Type B pancreatic cell (in vitro differentiated cells): ENCODE data around the gene LZTS2. TPM values are rescaled to one million over a fixed set of nuclear protein-coding genes. Genes with fewer than 3 reads are reported as not detected.
A peak's percentile ranks its signal among the peaks of the same experiment; 100 is the strongest.

Experiments used
- DNase-seq: peaks from one replicate; pipeline ENCODE4 v3.0.0; 2021; ENCODE audit warnings: mixed read lengths; ENCODE audit not compliant: unreplicated experiment; ENCODE audit errors: extremely low spot score
- H3K27ac Mint-ChIP-seq: 2 replicates; pipeline ENCODE4 v1.8.0; 2021; ENCODE audit warnings: mild to moderate bottlenecking, mixed read lengths
- H3K27me3 Mint-ChIP-seq: 2 replicates; pipeline ENCODE4 v1.8.0; 2021; ENCODE audit warnings: mixed read lengths
- H3K36me3 Mint-ChIP-seq: 2 replicates; pipeline ENCODE4 v1.8.0; 2021; ENCODE audit warnings: mixed read lengths
- H3K4me1 Mint-ChIP-seq: one replicate; pipeline ENCODE4 v1.8.0; 2021; ENCODE audit warnings: mixed read lengths; ENCODE audit not compliant: unreplicated experiment
- H3K4me3 Mint-ChIP-seq: 2 replicates; pipeline ENCODE4 v1.8.0; 2021; ENCODE audit warnings: mild to moderate bottlenecking, mixed read lengths
- H3K9me3 Mint-ChIP-seq: 2 replicates; pipeline ENCODE4 v1.8.0; 2021; ENCODE audit warnings: mixed read lengths
- total RNA-seq: library from RNA; stranded (reverse); gene quantifications from 2 replicates; pipeline ENCODE4 v1.2.1, GENCODE V29; 2021; ENCODE audit warnings: low replicate concordance
- TF ChIP-seq, protein P1 (sequence below): fragments of 200-600 bp; sonication (generic); conservative IDR thresholded peaks from 2 replicates; pipeline ENCODE4 v1.5.0; 2021; ENCODE audit warnings: antibody characterized with exemption, mild to moderate bottlenecking

Gene LZTS2
- total RNA-seq, 1 donor from 2014 or later: 86.6 TPM

DNA sequence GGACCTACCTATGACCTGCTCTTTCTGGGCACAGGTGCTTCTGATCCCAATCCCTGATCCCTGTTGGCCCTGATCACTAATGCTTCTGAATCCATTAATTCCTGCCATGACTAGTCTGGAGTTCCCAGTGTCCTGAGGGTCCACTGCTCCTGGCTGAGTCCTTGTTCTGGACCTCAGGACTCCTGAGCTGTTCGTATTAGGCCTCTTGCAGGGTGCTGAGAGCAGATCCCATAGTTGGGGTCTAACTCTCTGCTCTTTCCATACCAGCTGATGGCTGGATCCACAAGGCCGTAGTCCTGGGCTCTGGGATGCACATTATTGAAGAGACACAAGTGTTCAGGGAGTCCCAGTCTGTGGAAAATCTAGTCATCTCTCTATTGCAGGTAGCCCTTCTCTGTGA lies 19.3 kb upstream of the LZTS2 start:
- Mint-ChIP-seq H3K9me3 (no peaks in the 10 kb centered on the region), H3K4me1 (peaks cover 8% of the 10 kb centered on the region), H3K36me3 (peaks cover 4% of the 10 kb centered on the region), H3K27me3 (no peaks in the 10 kb centered on the region), H3K4me3 (no peak overlapping the region), H3K27ac (no peak overlapping the region)
- no peak for DNase-seq
- TF ChIP-seq, protein P1, sequence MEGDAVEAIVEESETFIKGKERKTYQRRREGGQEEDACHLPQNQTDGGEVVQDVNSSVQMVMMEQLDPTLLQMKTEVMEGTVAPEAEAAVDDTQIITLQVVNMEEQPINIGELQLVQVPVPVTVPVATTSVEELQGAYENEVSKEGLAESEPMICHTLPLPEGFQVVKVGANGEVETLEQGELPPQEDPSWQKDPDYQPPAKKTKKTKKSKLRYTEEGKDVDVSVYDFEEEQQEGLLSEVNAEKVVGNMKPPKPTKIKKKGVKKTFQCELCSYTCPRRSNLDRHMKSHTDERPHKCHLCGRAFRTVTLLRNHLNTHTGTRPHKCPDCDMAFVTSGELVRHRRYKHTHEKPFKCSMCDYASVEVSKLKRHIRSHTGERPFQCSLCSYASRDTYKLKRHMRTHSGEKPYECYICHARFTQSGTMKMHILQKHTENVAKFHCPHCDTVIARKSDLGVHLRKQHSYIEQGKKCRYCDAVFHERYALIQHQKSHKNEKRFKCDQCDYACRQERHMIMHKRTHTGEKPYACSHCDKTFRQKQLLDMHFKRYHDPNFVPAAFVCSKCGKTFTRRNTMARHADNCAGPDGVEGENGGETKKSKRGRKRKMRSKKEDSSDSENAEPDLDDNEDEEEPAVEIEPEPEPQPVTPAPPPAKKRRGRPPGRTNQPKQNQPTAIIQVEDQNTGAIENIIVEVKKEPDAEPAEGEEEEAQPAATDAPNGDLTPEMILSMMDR: no peak

DNA sequence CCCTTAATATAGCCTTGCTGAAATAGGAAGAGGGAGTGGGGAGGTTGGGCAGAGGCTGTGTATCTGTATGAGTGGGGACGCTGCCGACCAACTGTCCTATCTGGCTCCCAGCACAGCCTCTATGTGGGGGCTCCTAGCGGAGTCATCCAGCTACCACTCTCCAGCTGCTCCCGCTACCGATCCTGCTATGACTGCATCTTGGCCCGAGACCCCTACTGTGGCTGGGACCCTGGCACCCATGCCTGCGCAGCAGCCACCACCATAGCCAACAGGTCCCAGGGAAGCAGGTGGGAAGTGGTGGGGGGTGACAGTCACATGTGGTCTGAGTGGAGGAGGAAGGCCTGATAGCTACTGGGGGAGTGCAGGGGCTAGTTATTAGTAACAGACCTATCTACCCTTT lies 18.9 kb upstream of the LZTS2 start:
- Mint-ChIP-seq H3K4me3 (no peak overlapping the region), H3K27ac (no peak overlapping the region), H3K9me3 (no peaks in the 10 kb centered on the region)

DNA sequence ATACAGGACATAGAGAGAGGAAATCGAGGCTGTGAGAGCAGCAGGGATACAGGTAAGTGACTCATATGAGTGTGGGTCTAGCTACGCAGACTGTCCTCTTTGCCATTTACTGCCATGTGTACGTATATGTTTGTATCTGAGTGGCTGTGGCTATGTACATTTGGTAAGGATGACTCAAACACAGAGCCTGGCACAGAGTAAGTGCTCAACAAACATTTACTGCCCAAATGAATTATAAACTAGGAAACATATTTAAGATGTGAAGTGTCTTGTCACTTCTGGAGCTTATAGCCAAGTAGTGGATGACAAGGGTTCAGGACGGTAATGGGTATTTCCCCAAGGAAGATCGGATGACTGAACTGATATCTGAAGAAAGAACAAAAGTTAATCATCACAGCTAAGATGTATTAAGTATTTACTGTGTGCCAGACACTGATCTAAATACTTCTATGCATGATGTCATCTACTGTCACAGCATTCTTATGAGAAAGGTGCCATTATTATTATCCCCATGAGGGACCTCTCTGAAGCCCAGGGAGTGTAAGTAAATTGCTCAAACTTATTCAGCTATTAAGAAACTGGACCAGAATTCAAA lies 18.3 kb upstream of the LZTS2 start:
- DNase-seq: no peak
- H3K27ac Mint-ChIP-seq: no peak overlapping the region
- TF ChIP-seq, protein P1: no peak
- peaks cover 8% of the 10 kb centered on the region for H3K36me3 Mint-ChIP-seq
- no peak overlapping the region for H3K4me3 Mint-ChIP-seq
- H3K9me3 Mint-ChIP-seq: no peaks in the 10 kb centered on the region
- no peaks in the 10 kb centered on the region for H3K27me3 Mint-ChIP-seq
- peaks cover 16% of the 10 kb centered on the region for H3K4me1 Mint-ChIP-seq

More for the DNA sequence above, 18.9 kb upstream of the LZTS2 start:
- DNase-seq: peak; percentile 52
- Mint-ChIP-seq H3K27me3 (no peaks in the 10 kb centered on the region), H3K36me3 (peaks cover 6% of the 10 kb centered on the region), H3K4me1 (peaks cover 12% of the 10 kb centered on the region)
- TF ChIP-seq, protein P1: no peak

DNA sequence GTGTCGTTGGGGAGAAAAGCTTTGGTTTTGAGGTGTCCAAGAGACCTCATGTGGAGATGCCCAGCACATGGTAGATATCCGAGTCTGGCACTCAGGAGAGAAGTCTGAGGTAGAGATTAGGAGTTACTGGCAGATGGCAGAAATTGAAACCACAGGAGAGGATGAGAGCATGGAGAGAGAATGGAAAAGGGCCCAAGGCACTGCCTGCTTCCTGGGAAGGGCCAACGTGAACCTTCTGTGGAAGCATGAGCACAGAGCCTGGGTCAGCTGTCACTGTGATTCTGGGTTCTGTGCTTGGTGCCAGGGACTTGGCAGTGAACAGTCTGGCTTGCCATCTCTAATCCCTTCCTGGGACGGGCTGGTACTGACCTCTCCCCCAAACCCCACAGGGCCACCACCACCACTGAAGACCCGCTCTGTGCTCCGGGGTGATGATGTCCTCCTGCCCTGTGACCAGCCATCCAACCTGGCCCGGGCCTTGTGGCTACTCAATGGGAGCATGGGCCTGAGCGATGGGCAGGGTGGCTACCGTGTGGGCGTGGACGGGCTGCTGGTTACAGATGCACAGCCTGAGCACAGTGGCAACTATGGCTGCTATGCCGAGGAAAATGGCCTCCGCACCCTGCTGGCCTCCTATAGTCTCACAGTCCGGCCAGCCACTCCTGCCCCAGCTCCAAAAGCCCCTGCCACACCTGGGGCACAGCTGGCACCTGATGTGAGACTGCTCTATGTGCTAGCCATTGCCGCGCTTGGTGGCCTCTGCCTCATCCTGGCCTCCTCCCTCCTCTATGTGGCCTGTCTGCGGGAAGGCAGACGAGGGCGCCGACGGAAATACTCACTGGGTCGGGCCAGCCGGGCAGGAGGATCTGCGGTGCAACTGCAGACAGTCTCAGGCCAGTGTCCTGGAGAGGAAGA lies 16.4 kb upstream of the LZTS2 start:
- Mint-ChIP-seq H3K9me3 (no peaks in the 10 kb centered on the region), H3K27me3 (no peaks in the 10 kb centered on the region), H3K4me1 (peaks cover 22% of the 10 kb centered on the region), H3K27ac (no peak overlapping the region), H3K36me3 (peaks cover 9% of the 10 kb centered on the region), H3K4me3 (peak overlapping the region; percentile 1)
- peak; percentile 63 for DNase-seq
- TF ChIP-seq, protein P1: no peak

DNA sequence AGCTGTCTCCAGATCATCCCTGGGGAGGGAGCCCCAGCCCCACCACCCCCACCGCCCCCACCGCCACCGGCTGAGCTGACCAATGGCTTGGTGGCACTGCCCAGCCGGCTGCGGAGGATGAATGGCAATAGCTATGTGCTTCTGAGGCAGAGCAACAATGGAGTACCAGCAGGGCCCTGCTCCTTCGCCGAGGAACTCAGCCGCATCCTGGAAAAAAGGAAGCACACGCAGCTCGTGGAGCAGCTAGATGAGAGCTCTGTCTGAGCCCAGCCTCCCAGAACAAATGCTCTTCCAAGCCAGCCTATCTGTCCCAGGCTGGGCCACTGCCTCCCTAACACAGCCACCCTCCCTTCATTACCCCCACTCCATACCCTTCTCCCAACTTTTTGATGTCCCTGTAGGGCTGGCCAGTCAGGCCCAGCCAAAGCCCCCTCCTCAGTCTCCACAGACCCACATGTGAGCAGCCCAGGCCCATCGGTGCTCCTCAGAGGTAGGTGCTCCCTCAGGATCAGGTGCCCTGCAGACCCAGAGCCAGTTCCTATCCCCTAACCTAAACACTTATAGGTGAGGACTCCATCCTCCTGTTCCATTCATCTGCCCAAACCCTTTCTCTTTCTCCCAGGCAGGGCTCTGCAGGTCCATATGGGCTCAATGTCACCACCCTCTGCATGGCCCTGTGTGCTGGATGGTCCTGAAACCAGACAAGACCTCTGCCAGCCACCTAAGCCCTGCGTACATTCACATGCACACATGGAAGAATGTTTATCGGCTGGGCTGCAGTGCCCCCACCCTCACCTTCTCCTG lies 15.5 kb upstream of the LZTS2 start:
- peak overlapping the region; percentile 39 for H3K27ac Mint-ChIP-seq
- TF ChIP-seq, protein P1: no peak
- H3K4me3 Mint-ChIP-seq: peak overlapping the region; percentile 39
- H3K36me3 Mint-ChIP-seq: peaks cover 9% of the 10 kb centered on the region
- DNase-seq: no peak
- peaks cover 22% of the 10 kb centered on the region for H3K4me1 Mint-ChIP-seq
- no peaks in the 10 kb centered on the region for H3K9me3 Mint-ChIP-seq
- H3K27me3 Mint-ChIP-seq: no peaks in the 10 kb centered on the region
